Endothelial cell of umbilical vein (primary cell): ENCODE results near the gene HOXA10. TPM values are rescaled to one million over a fixed set of nuclear protein-coding genes. Genes with fewer than 3 reads are reported as not detected.

Source experiments
- BruUV-seq: library from RNA; stranded (reverse); fragments of 400-500 nt; replicated peaks from 2 replicates; lab custom pipeline; 2021; lab: Mats Ljungman, UMichigan
- CTCF ChIA-PET: fragments of 300-600, 350-600 bp; sonication (Branson Sonifier 250); formaldehyde crosslinking; loops from one replicate; lab custom pipeline; 2021; ENCODE audit warnings: antibody characterized with exemption, inconsistent platforms; lab: Charles Lee
- POLR2A ChIA-PET: fragments of 300-600, 350-600 bp; sonication (Branson Sonifier 250); formaldehyde crosslinking; loops from one replicate; lab custom pipeline; 2021; ENCODE audit warnings: antibody characterized with exemption, inconsistent platforms; lab: Charles Lee
- DNase-seq: peaks from one replicate; pipeline ENCODE4 v3.0.0-alpha.2; 2011; ENCODE audit warnings: low read depth, low spot score
- FAIRE-seq: peaks from 2 replicates; lab custom pipeline; 2011; peaks lifted over from hg19 to GRCh38; lab: Jason Lieb, UNC
- H2AFZ ChIP-seq: 2 replicates; pipeline ENCODE4 v1.6.0; 2012; ENCODE audit warnings: low read depth, low read length, control low read depth, inconsistent platforms
- H3K27ac ChIP-seq: 2 replicates; pipeline ENCODE4 v1.5.1; 2011; ENCODE audit warnings: low read depth, mild to moderate bottlenecking, control low read depth, low read length, moderate library complexity; ENCODE audit not compliant: insufficient read depth
- H3K27me3 ChIP-seq, 2 experiments: 2 replicates each; pipeline versions ENCODE4 v1.6.0 to v1.6.1; 2011; ENCODE audit warnings: low read length in 2 of 2, mixed read lengths in 1 of 2; ENCODE audit not compliant: control insufficient read depth in 2 of 2, insufficient read depth in 2 of 2
- H3K36me3 ChIP-seq, 2 experiments: 2 replicates in 1 of 2; 3 replicates in 1 of 2; pipeline ENCODE4 v1.5.1; 2011; ENCODE audit warnings: low read length in 2 of 2, mild to moderate bottlenecking in 1 of 2, moderate library complexity in 1 of 2; ENCODE audit not compliant: control insufficient read depth in 2 of 2, insufficient read depth in 2 of 2; ENCODE audit errors: extremely low read depth in 1 of 2
- H3K4me1 ChIP-seq: 3 replicates; pipeline ENCODE4 v1.5.1; 2011; ENCODE audit warnings: mild to moderate bottlenecking, low read length; ENCODE audit not compliant: control insufficient read depth, insufficient read depth; ENCODE audit errors: extremely low read depth
- H3K4me2 ChIP-seq: 2 replicates; pipeline ENCODE4 v1.6.1; 2011; ENCODE audit warnings: low read length, control low read depth, mixed read lengths; ENCODE audit not compliant: insufficient read depth
- H3K4me3 ChIP-seq, 3 experiments: fragments of 200-600 bp in 1 of 3; sonication (generic), shearing (Covaris generic) in 1 of 3; replicated peaks in 1 of 3; 2 replicates each; pipeline ENCODE4 v1.5.1; 2011 to 2016; ENCODE audit warnings: control low read depth in 3 of 3, low read length in 3 of 3, mild to moderate bottlenecking in 2 of 3, inconsistent platforms in 1 of 3, low read depth in 1 of 3, moderate library complexity in 1 of 3; ENCODE audit not compliant: insufficient read depth in 1 of 3
- H3K79me2 ChIP-seq: 2 replicates; pipeline ENCODE4 v1.6.0; 2012; ENCODE audit warnings: low read length, inconsistent platforms; ENCODE audit not compliant: control insufficient read depth, insufficient read depth
- H3K9ac ChIP-seq: replicated peaks from 2 replicates; pipeline ENCODE3; 2011; ENCODE audit warnings: low read length, control low read depth; ENCODE audit not compliant: insufficient read depth; ENCODE audit errors: extremely low read depth
- H3K9me1 ChIP-seq: replicated peaks from 3 replicates; pipeline ENCODE4 v1.6.0; 2011; ENCODE audit warnings: mild to moderate bottlenecking, low read length; ENCODE audit not compliant: control insufficient read depth, insufficient read depth; ENCODE audit errors: extremely low read depth
- H3K9me3 ChIP-seq: replicated peaks from 2 replicates; pipeline ENCODE4 v1.5.1; 2012; ENCODE audit warnings: low read length, inconsistent platforms; ENCODE audit not compliant: control insufficient read depth, insufficient read depth
- H4K20me1 ChIP-seq: replicated peaks from 2 replicates; pipeline ENCODE3; 2011; ENCODE audit warnings: mild to moderate bottlenecking, low read length; ENCODE audit not compliant: control insufficient read depth, insufficient read depth; ENCODE audit errors: extremely low read depth
- EZH2 ChIP-seq: IDR thresholded peaks from 2 replicates; pipeline ENCODE4 v1.6.1; 2012; ENCODE audit warnings: borderline replicate concordance, low read depth, mild to moderate bottlenecking, moderate library complexity, low read length, inconsistent platforms; ENCODE audit not compliant: severe bottlenecking
- FOS ChIP-seq: IDR thresholded peaks from 2 replicates; pipeline ENCODE4 v1.6.1; 2011; ENCODE audit warnings: mild to moderate bottlenecking, low read length, moderate library complexity, borderline replicate concordance; ENCODE audit not compliant: insufficient read depth
- GATA2 ChIP-seq: IDR thresholded peaks from 2 replicates; pipeline ENCODE4 v1.7.0; 2011; ENCODE audit warnings: low read depth, mild to moderate bottlenecking, moderate library complexity, mixed read lengths, low read length; ENCODE audit not compliant: insufficient read length, insufficient read depth
- JUN ChIP-seq: IDR thresholded peaks from 2 replicates; pipeline ENCODE4 v1.6.1; 2011; ENCODE audit warnings: borderline replicate concordance, low read depth; ENCODE audit not compliant: insufficient read length, insufficient read depth
- MYC ChIP-seq: IDR thresholded peaks from one replicate; pipeline ENCODE4 v1.6.1; 2011; ENCODE audit warnings: mild to moderate bottlenecking, low read depth, low read length
- POLR2A ChIP-seq: IDR thresholded peaks from 2 replicates; pipeline ENCODE4 v1.6.1; 2012; ENCODE audit warnings: low read depth, mild to moderate bottlenecking, control low read depth, low read length
- POLR2AphosphoS5 ChIP-seq: IDR thresholded peaks from 2 replicates; pipeline ENCODE4 v1.6.1; 2012; ENCODE audit warnings: low read depth, mild to moderate bottlenecking, control low read depth, low read length, moderate library complexity; ENCODE audit not compliant: insufficient read depth
- dilution Hi-C: fragments of 300-500 bp; cut with MboI; formaldehyde crosslinking; loops from one replicate; pipeline ENCODE4 v1.15.0; 2019; ENCODE audit warnings: low sequenced_read_pairs; ENCODE audit not compliant: extremely low pct_ligation_motif_present
- intact Hi-C: fragments of 100-400 bp; cut with micrococcal nuclease; formaldehyde crosslinking; loops from one replicate; pipeline ENCODE4 v1.10.0; 2022
- polyA plus RNA-seq, 4 experiments: library from polyadenylated mRNA; depleted of rRNA in 3 of 4; stranded (reverse) in 3 of 4; unstranded in 1 of 4; fragments of >200 nt; gene quantifications; 2 replicates each; pipeline versions ENCODE4 v1.2.1 to v1.2.3, GENCODE V29; 2011 to 2012; ENCODE audit warnings: missing spikeins in 1 of 4
- total RNA-seq: library from RNA; stranded (reverse); gene quantifications from 2 replicates; pipeline ENCODE4 v1.2.3, GENCODE V29; 2021
- TF ChIP-seq, protein P1 (sequence below): IDR thresholded peaks from 2 replicates; pipeline ENCODE4 v1.6.1; 2011; ENCODE audit not compliant: insufficient read depth, insufficient read length
- TF ChIP-seq, protein P2 (sequence below), 2 donors: IDR thresholded peaks; 1 replicate in 1 of 2; 2 replicates in 1 of 2; pipeline ENCODE4 v1.5.1; 2011; ENCODE audit warnings: low read length in 2 of 2, mild to moderate bottlenecking in 2 of 2, moderate library complexity in 2 of 2, control low read depth in 1 of 2, inconsistent platforms in 1 of 2, low read depth in 1 of 2; ENCODE audit not compliant: insufficient read depth in 1 of 2; ENCODE audit errors: extremely low read depth in 1 of 2

The HOXA10 gene
- total and polyA plus RNA-seq, 2 donors (not counting 3 experiments of a cell fraction or from before 2014, with no cell fraction given): 24.4 to 30.3 TPM

DNA sequence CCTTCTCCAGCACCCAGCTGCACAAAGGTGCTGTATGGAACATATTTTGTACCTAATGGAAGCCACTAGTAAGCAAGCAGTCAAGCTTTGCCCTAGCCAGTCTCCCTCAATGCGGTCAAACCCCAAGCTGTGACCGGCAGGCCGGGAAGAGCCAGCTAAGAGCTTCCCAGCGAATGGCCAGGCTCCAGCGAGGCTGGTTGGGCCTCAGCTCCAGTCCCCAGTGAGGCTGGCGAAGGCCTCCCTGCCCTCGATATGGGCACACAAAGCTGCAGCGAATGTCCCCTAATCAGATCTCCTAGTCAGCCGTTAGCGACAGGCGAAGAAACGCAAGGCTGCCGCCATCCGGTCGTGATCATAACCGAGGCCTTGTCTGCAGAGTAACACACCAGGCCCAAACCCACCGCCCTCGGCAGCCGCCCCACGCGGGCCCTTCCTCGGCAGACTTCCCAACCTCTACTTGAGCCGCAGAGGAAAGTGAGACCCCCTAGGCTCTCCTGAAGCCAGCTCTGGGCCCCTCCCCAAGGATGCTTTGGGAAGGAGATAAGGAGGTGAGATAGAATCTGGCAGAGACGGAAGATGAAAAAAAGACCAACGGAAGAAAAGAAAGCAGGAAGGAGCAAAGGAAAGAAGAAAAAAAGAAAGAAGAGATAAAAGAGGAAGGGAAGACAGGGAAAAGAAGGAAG lies 5.7 kb downstream of the HOXA10 start:
- Histone ChIP-seq H3K4me3 (peak overlapping the region; percentile 44 to 98 (median 63)), H2AFZ (no peak overlapping the region), H3K27ac (peak overlapping the region; percentile 91), H3K9me3 (no peaks in the 10 kb centered on the region), H3K36me3 (peaks cover 0 to 5% of the 10 kb centered on the region in 2 experiments), H3K4me1 (peaks cover 45% of the 10 kb centered on the region), H3K9me1 (no peaks in the 10 kb centered on the region), H3K79me2 (peaks cover 98% of the 10 kb centered on the region), H3K9ac (peak overlapping the region; percentile 85), H3K27me3 (no peaks in the 10 kb centered on the region), H4K20me1 (no peaks in the 10 kb centered on the region), H3K4me2 (peak overlapping the region; percentile 70)
- TSS peak; percentile 0 for BruUV-seq
- peak; percentile 73 for FAIRE-seq
- POLR2A ChIA-PET: interaction anchor here (0.5 to 1.9 kb wide), 8 partner anchors 9 to 499 kb away, joined by 3 to 6 read pairs (median 4); partner anchors contain the start of genes HOXA11 and HOXA3
- CTCF ChIA-PET: interaction anchor here (0.8 to 7.4 kb wide), 11 partner anchors 9 to 799 kb away, joined by 3 to 86 read pairs (median 5); partner anchors contain the start of genes HOXA3, HOXA5 and HOXA6
- intact Hi-C loops (loop anchor here (2.0 kb wide), 1 partner anchor 50 kb away; no protein-coding TSS in a partner anchor), dilution Hi-C loops (loop anchor here (10.0 to 25.0 kb wide), 3 partner anchors 314 to 981 kb away; no protein-coding TSS in a partner anchor)
- peak; percentile 84 for DNase-seq
- no peak for TF ChIP-seq FOS
- TF ChIP-seq, protein P1, sequence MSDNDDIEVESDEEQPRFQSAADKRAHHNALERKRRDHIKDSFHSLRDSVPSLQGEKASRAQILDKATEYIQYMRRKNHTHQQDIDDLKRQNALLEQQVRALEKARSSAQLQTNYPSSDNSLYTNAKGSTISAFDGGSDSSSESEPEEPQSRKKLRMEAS: no peak
- TF ChIP-seq MYC: no peak
- TF ChIP-seq POLR2A: no peak
- no peak for TF ChIP-seq EZH2
- TF ChIP-seq POLR2AphosphoS5: no peak
- TF ChIP-seq JUN: no peak
- peak; percentile 52 for TF ChIP-seq GATA2
- TF ChIP-seq, protein P2, sequence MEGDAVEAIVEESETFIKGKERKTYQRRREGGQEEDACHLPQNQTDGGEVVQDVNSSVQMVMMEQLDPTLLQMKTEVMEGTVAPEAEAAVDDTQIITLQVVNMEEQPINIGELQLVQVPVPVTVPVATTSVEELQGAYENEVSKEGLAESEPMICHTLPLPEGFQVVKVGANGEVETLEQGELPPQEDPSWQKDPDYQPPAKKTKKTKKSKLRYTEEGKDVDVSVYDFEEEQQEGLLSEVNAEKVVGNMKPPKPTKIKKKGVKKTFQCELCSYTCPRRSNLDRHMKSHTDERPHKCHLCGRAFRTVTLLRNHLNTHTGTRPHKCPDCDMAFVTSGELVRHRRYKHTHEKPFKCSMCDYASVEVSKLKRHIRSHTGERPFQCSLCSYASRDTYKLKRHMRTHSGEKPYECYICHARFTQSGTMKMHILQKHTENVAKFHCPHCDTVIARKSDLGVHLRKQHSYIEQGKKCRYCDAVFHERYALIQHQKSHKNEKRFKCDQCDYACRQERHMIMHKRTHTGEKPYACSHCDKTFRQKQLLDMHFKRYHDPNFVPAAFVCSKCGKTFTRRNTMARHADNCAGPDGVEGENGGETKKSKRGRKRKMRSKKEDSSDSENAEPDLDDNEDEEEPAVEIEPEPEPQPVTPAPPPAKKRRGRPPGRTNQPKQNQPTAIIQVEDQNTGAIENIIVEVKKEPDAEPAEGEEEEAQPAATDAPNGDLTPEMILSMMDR (IDR thresholded peaks at IDR 0.05; ENCODE audit: extremely low read depth in 1 of 2, insufficient read depth in 1 of 2, low read depth in 1 of 2, low read length in 2 of 2): peak in 1 of 2 donors; percentile 6
